ENCODE data around the gene SLC39A13. TPM values are rescaled to one million over a fixed set of nuclear protein-coding genes. Genes with fewer than 3 reads are reported as not detected.
A peak's percentile ranks its signal among the peaks of the same experiment; 100 is the strongest.

Gene SLC39A13
- total RNA-seq, 1 donor from 2014 or later, result 72.8 TPM

- no peak for DNase-seq
Measured at GRCh38 chr11:47433157-47433556, 24.8 kb downstream of the SLC39A13 start.

GRCh38 chr11:47434011-47434786 lies 25.8 kb downstream of the SLC39A13 start:
- DNase-seq, result no peak

GRCh38 chr11:47435687-47436086 lies 27.3 kb downstream of the SLC39A13 start:
- DNase-seq, result no peak

GRCh38 chr11:47436726-47437125 lies 28.3 kb downstream of the SLC39A13 start:
- no peak for DNase-seq

GRCh38 chr11:47437218-47437745 lies 28.9 kb downstream of the SLC39A13 start:
- no peak for DNase-seq

- DNase-seq, result no peak
Measured at GRCh38 chr11:47437746-47438418, 29.5 kb downstream of the SLC39A13 start.

- no peak for DNase-seq
Measured at GRCh38 chr11:47438721-47439120, 30.3 kb downstream of the SLC39A13 start.

GRCh38 chr11:47440054-47440476 lies 31.7 kb downstream of the SLC39A13 start:
- DNase-seq, result no peak

GRCh38 chr11:47441421-47441820 lies 33.0 kb downstream of the SLC39A13 start:
- DNase-seq, result no peak

- DNase-seq, result no peak
Measured at GRCh38 chr11:47442514-47442913, 34.1 kb downstream of the SLC39A13 start.

- DNase-seq, result no peak
Measured at GRCh38 chr11:47443028-47443700, 34.8 kb downstream of the SLC39A13 start.

GRCh38 chr11:47443817-47444216 lies 35.4 kb downstream of the SLC39A13 start:
- DNase-seq, result no peak

GRCh38 chr11:47445840-47446239 lies 37.5 kb downstream of the SLC39A13 start:
- DNase-seq, result no peak

- no peak for DNase-seq
Measured at GRCh38 chr11:47446833-47447232, 38.4 kb downstream of the SLC39A13 start.

GRCh38 chr11:47447906-47448305 lies 39.5 kb downstream of the SLC39A13 start:
- no peak for DNase-seq

- DNase-seq, result no peak
Measured at GRCh38 chr11:47448566-47449427, 40.4 kb downstream of the SLC39A13 start, which contains the start of gene RAPSN. RAPSN (minus strand) TSS chr11:47449136; CDS start chr11:47448964, 172 bp downstream.

GRCh38 chr11:47449541-47449940 lies 41.2 kb downstream of the SLC39A13 start:
- no peak for DNase-seq

GRCh38 chr11:47451436-47451835 lies 43.0 kb downstream of the SLC39A13 start:
- DNase-seq, result no peak

GRCh38 chr11:47451990-47452389 lies 43.6 kb downstream of the SLC39A13 start:
- DNase-seq, result no peak

- no peak for DNase-seq
Measured at GRCh38 chr11:47453365-47453764, 45.0 kb downstream of the SLC39A13 start.

GRCh38 chr11:47454258-47454671 lies 45.9 kb downstream of the SLC39A13 start:
- peak; percentile 88 for DNase-seq

- DNase-seq, result peak; percentile 21
Measured at GRCh38 chr11:47460571-47461235, 52.3 kb downstream of the SLC39A13 start.
